ENCODE measurements around the gene DHX57.
"Not testable (repeated sequence)": the region's sequence is repeated elsewhere in the genome, so short reads cannot be mapped to it uniquely, and the experiment has no call there.

Gene DHX57

DNA sequence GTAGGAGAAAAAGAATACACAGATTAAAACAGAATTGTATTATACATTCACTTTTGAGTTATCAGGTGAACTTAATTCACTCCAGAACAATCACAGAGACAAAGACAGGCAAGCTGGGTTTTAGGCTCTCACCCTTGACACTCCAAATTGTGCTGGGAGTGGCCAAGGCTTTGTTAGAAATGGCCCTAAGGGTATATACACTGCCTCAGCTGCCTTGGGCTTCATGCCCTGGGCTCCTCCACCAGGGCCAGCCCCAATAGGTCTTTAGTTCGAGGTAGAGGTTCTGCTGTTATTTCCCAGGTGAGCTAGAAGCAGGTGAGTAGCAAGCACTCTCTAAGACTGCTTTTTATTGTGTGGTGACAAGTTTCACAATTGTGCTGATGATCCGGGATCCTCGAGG, 77.8 kb downstream of the DHX57 start:
- no peak for DNase-seq (ENCODE audit: low read depth in 2 of 2)

DNA sequence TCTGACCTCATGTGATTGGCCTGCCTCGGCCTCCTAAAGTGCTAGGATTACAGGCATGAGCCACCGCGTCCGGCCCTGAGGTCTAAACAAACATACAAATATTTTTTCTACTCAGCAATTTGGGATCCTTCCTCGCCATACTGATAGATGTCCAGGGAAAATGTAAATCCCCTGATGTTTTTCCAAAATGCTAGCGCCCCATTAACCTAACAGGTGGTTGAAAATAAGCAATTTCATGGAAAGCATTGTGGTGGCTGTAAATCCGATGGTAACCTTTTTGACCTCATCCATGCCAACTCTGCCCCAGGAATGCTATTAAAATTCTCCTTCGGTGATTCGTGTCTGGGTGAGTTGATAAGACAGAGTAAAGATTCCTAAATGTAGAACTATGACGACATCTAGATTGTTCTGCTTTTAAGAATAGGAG, 78.5 kb downstream of the DHX57 start:
- no peak for DNase-seq (ENCODE audit: low read depth in 2 of 2)

DNA sequence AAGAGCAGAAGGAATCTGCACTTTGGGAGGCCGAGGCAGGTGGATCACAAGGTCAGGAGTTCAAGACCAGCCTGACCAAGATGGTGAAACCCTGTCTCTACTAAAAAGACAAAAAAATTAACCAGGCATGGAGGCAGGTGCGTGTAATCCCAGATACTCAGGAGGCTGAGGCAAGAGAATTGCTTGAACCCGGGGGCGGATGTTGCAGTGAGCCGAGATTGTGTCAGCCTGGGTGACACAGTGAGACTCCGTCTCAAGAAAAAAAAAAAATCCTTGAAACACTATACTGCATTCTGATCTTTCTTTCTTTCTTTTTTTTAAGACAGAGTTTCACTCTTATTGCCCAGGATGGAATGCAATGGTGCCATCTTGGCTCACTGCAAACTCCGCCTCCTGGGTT, 80.7 kb downstream of the DHX57 start:
- DNase-seq (ENCODE audit: low read depth in 2 of 2), result not testable (repeated sequence)

- DNase-seq (ENCODE audit: low read depth in 2 of 2), result no peak
These were observed 81.3 kb downstream of the DHX57 start for GRCh38 chr2:38794235-38794946.

DNA sequence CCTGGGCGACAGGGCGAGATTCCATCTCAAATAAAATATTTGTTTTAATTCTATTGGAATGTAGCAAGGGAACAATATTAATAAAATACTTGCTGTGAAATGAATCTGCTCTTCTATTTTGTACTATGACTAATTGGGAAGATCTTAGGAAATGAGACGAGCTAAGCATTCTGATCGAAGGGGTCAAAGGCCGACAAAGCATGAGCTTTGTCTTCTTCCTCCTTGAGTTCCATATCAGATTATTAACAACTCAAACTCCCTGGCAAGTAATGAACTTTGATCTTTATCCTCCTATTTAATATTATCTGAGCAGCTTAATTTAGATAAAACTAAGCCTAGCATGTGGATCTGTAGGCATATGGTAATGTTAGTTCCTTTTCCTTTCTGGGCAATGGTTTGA, 82.2 kb downstream of the DHX57 start:
- no peak for DNase-seq (ENCODE audit: low read depth in 2 of 2)

GRCh38 chr2:38792751-38793150, 83.0 kb downstream of the DHX57 start:
- DNase-seq (ENCODE audit: low read depth in 2 of 2), result no peak

DNA sequence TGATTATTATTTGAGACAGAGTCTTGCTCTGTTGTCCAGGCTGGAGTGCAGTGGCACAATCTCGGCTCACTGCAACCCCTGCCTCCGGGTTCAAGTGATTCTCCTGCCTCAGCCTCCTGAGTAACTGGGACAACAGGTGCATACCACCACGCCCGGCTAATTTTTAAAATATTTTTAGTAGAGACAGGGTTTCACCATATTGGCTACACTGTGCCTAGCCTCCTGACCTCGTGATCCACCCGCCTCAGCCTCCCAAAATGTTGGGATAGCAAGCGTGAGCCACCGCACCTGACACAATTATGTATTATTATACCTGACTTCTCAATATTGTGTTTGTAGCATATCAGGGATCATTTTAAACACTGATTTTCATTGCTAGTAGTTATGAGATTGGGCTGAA, 83.4 kb downstream of the DHX57 start:
- not testable (repeated sequence) for DNase-seq (ENCODE audit: low read depth in 2 of 2)

GRCh38 chr2:38791744-38792143, 84.0 kb downstream of the DHX57 start:
- no peak for DNase-seq (ENCODE audit: low read depth in 2 of 2)

GRCh38 chr2:38789691-38790090, 86.0 kb downstream of the DHX57 start:
- DNase-seq (ENCODE audit: low read depth in 2 of 2), result no peak

GRCh38 chr2:38788306-38788705, 87.4 kb downstream of the DHX57 start:
- DNase-seq (ENCODE audit: low read depth in 2 of 2), result no peak

GRCh38 chr2:38783586-38783985, 92.1 kb downstream of the DHX57 start:
- no peak for DNase-seq (ENCODE audit: low read depth in 2 of 2)

DNA sequence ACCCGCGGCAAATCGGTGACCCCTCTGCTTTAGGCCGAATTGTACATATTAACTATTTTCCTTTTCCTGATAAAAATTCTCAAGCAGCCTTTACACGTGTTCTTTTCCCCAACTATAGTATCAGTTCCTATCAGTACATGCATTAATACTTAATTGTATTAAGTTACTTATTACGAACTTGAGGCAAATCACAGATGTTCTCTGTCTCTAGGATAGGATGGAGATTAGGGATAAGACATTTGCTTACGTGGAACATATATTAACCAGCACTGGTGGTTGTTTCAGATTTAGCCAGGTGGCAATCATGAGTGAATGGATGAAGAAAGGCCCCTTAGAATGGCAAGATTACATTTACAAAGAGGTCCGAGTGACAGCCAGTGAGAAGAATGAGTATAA, 97.0 kb downstream of the DHX57 start:
- DNase-seq (ENCODE audit: low read depth in 2 of 2), result no peak

- no peak for DNase-seq (ENCODE audit: low read depth in 2 of 2)
These were observed 99.2 kb downstream of the DHX57 start for GRCh38 chr2:38776531-38776930.

GRCh38 chr2:38775921-38776225, 99.9 kb downstream of the DHX57 start:
- no peak for DNase-seq (ENCODE audit: low read depth in 2 of 2)

DNA sequence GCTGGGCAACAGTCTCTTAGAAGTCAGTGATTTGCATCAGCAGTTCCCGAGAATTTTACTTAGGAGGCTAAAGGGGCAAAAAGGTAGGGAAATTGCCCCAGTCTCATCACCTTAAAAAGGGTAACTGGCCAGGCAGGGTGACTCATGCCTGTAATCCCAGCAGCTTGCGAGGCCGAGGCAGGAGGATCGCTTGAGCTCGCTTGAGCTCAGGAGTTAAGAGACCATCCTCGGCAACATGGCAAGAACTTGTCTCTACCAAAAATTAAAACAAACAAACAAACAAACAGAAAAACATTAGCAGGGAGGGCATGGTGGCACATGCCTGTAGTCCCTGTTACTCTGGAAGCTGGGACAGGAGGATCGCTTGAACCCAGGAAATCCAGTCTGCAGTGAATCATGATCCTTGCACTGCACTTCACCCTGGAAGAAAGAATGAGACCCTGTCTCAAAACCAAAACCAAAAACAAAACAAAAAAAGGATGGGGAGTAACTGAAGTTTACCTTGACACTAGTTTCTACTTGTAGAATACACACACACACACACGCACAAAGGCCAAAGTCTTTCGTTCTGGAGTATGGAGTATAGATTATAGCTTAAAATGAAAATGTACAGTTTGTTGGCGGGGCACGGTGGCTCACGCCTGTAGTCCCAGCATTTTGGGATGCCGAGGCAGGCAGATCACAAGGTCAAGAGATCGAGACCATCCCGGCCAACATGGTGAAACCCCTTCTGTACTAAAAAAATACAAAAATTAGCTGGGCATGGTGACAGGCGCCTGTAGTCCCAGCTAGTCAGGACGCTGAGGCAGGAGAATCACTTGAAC, 100.4 kb downstream of the DHX57 start:
- no peak for DNase-seq (ENCODE audit: low read depth in 2 of 2)

GRCh38 chr2:38771632-38772031, 104.1 kb downstream of the DHX57 start:
- no peak for DNase-seq (ENCODE audit: low read depth in 2 of 2)

DNA sequence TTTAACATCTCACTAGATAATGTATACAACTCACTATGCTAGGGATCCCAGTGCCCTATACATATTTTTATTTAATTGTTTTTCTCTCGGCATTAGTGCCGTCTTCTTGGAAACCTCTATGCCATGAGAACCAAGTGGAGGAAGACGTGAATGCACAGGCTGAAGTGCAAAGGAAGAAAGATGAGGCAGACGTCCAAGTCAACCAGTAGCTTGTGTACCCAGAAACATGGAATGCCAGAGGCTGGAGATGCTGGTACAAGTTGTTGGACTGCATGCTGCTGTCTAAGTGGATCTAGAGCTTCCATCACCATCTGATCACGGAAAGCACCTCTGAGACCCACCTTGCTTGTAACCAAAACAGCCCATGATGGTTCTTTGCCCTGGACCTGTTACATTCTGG, 110.2 kb downstream of the DHX57 start:
- no peak for DNase-seq (ENCODE audit: low read depth in 2 of 2)

GRCh38 chr2:38765149-38765548, 110.6 kb downstream of the DHX57 start:
- no peak for DNase-seq (ENCODE audit: low read depth in 2 of 2)

- no peak for DNase-seq (ENCODE audit: low read depth in 2 of 2)
These were observed 112.0 kb downstream of the DHX57 start for GRCh38 chr2:38763728-38764127.

GRCh38 chr2:38763228-38763627, 112.5 kb downstream of the DHX57 start:
- no peak for DNase-seq (ENCODE audit: low read depth in 2 of 2)

GRCh38 chr2:38755891-38756290, 119.8 kb downstream of the DHX57 start:
- DNase-seq (ENCODE audit: low read depth in 2 of 2), result not testable (repeated sequence)

DNA sequence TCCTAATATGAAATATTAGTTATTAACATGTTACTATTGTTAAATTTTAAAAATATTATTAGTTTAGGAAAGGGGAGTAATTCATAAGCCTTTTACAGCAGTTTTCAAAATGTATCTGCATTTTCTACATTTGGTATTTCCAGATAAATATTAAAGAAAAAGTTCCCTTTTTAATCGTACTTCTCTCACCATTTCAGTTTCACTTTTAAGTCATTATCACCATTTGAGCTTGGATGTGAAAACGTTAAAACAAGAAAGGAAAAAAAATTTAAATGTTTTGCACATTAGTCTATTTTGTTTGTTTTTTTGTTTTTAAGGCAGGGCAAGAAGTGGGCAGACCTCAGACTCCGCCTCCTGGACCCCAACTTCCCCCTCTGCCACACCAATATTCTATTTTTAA, 121.2 kb downstream of the DHX57 start:
- no peak for DNase-seq (ENCODE audit: low read depth in 2 of 2)

GRCh38 chr2:38754049-38754448, 121.7 kb downstream of the DHX57 start:
- no peak for DNase-seq (ENCODE audit: low read depth in 2 of 2)
